ENCODE results near the gene CSHL1. TPM values are rescaled to one million over a fixed set of nuclear protein-coding genes. Genes with fewer than 3 reads are reported as not detected.
"Not testable (repeated sequence)": the region's sequence is repeated elsewhere in the genome, so short reads cannot be mapped to it uniquely, and the experiment has no call there.

The CSHL1 gene
- polyA plus RNA-seq, 12 donors: 0.30 to 0.83 (median 0.61) TPM; not detected in 8

DNA sequence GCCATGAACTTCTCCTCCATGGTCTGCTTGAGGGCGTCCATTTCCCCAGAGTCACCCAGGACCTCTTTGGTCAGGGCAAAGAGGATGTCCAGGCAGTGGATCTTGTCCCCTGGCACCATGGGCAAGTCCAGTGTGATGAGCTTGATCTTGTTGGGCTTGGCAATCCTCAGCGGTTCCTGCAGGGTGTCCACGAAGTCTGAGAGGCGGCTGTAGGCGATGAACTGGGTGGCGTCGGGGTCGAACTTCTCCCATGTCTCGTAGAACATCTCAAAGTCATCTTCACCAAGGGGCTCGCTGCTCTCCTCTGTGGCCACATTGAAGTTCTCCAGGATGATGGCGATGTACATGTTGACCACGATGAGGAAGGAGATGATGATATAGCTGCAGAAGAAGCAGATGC, 30.1 kb upstream of the CSHL1 start:
- no peak for DNase-seq

DNA sequence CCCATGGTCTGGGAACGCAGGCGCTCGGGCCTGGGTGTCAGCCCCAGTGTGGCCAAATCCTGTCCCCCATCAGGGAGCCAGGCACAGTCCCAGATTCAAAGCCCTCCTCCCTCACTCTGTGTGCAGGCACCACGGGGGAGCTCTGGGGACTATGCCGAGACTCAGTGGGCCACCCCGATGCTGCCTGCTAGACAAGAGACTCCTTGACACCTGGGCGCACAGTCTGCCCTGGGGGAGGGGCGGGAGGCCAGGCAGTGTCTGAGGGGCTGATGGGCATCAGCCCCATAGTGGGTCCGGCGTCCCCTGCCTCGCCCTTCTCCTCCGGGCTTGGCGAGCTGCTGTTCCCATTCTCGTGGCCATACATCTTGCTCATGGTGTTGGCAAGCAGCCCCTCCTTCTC, 29.5 kb upstream of the CSHL1 start:
- no peak for DNase-seq

GRCh38 chr17:63939884-63940283, 28.8 kb upstream of the CSHL1 start:
- DNase-seq: no peak

GRCh38 chr17:63939401-63939800, 28.3 kb upstream of the CSHL1 start:
- no peak for DNase-seq

- DNase-seq: no peak
Measured at GRCh38 chr17:63937920-63938319, 26.9 kb upstream of the CSHL1 start.

DNA sequence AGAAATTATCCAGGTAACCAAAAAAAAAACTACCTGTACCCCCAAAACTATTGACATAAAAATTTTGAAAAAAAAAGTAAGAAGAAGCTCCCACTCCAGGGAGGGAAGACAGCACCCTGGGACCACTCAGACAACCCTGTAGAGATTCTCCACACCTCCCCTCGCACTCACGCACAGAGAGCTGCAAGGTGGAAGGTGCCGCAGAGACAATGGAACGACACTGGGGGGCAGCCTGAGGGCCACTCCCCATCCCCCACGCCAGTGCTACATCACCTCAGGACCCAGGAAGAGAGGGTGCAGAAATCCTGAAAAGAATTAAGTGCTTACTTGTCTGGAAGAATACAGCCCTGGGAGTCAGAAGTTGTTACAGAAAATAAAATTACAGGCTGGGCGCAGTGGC, 26.3 kb upstream of the CSHL1 start:
- DNase-seq: no peak

DNA sequence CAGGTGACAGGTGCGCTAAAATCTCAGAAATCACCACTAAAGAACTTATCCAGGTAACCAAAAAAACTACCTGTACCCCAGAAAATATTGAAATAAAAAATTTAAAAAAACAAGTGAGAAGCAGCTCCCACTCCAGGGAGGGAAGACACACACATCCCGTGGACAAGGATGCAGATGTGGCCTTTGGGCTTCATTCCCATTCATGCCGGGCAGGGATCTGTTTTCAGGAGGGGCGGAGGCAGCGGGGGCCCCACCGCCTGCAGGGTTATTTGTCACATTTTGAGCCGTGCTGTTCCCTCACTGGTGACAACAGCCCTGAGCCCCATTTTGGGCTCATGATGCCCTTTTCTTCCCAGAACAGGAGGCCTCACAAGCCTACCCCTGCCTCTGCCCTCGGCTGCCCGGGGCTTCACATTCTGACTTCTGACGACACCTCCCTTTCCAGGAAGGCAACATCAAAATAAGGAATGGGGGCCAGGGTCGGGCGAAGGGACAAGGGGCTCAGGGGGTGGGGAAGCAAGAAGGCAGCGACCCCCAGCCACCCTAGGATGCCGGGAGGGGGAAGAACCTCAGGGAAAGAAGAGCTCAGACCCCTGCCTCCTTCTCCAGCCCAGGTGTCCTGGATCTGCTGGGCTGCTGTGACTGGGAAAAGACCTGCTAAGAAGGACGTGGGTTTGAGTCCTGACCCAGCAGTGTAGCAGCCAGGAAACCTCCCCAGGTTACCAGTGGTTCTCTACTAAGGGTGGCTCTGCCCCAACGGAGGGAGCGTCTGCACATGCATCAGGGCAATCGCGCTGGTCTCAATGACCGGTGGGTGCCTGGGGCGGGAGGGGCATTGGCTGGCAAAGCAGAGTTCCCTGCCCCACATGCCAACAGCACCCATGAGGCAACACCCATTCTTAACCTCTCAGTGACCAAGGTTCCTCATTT, 23.4 kb upstream of the CSHL1 start:
- DNase-seq: no peak

GRCh38 chr17:63933598-63933997, 22.5 kb upstream of the CSHL1 start:
- no peak for DNase-seq

- no peak for DNase-seq
Measured at GRCh38 chr17:63932721-63933120, 21.7 kb upstream of the CSHL1 start.

- no peak for DNase-seq
Measured at GRCh38 chr17:63931981-63932561, 21.0 kb upstream of the CSHL1 start, which contains the start of gene CD79B. TSS of gene CD79B (minus strand) at chr17:63932331. CDS start at chr17:63932261, 70 bp downstream.

- no peak for DNase-seq
Measured at GRCh38 chr17:63930951-63931575, 20.0 kb upstream of the CSHL1 start.

DNA sequence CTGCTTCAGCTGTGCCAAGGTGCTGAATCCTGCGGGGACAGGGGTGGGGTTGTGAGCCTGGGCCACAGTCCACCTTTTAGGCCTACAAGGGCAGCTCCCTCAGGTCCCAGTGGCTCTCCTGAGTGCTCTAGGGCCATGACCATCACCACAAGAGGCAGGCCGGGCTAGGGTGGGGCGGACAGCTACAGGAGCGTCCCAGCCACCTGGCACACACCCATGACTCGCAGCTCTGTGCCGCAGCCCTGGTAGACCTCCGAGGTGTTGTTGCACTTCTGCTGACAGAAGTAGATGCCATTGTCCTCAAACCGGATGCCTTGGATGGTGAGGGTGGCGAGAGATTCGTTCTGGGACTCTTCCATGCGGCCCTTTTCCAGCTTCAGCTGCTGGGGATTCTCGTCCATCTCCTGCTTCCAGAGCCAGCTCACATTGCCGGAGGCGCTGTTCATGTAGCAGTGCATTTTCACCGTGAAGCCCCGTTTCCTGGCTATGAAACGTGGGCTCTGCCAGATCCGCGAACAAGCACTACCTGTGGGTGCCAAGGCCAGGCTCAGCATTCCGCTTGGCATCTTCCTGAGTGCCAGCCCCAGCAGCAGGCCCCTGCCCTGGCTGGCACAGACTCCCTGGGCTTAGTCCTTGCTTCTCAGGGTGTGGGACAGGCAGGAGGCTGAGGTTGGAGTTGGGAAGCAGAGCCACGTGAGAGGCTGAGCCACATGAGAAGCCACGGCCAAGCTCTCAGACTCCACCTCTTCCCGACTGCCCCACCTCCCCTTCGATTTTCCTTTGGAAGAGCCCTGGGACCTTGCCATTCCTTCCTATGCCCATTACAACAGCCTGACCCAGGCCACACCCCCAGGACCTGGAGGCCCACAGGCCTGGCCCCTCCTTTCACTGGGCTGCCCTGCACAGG, 19.1 kb upstream of the CSHL1 start:
- no peak for DNase-seq

DNA sequence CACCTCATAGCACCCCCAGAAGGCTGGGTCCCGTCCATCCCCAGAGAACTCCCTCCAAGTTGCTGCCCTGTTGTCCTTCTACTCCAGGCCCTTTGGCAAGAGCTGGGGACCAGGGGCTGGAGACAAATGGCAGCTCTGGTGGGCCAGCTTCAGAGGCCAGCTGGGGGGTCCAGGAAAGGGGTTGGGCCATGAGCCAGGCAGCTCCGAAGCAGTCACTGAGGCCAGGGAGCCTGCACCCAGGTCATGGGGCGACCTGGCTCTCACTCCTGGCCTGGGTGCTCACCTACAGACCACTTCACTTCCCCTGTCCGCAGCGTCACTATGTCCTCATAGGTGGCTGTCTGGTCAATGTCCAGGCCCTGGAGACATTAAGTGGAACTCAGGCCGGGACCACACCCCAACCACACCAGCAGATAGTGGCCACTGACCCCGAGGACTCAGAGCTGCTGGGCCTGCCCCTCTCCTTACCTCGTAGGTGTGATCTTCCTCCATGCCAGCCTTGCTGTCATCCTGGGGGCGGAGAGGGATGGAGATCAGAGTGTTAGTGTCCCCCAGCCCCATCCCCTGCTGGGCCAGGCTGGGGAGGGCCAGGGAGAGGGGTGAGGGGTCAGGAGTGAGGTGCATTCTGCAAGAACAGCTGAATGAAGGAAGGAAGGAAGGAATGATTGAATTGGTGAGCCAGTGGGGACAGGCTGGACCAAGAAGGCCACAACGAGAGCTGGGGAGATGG, 18.1 kb upstream of the CSHL1 start:
- DNase-seq: no peak

DNA sequence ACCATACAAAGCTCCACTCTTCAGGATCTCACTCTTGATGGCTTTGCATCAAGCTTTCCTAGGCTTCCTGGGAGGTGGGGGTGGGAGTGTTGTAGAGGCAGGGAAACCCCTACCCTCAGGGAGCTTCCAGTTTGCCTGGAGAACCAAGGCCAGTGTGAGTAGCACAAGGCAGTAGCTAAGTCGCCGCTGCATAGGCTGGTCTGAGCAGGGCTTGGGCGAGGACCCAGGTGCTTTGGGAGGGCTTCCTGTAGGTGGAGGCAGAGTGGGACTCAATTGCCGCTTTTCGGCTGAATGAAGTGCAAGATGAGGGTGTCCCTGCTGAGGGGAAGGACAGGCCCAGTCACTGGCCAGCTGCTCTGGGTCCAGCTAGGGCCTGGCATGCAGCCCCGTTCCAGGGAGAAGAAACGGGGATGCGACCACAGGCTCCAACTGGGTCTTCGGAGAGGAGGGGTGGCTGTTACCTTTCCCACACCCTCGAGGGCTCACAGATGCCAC, 17.2 kb upstream of the CSHL1 start:
- no peak for DNase-seq

DNA sequence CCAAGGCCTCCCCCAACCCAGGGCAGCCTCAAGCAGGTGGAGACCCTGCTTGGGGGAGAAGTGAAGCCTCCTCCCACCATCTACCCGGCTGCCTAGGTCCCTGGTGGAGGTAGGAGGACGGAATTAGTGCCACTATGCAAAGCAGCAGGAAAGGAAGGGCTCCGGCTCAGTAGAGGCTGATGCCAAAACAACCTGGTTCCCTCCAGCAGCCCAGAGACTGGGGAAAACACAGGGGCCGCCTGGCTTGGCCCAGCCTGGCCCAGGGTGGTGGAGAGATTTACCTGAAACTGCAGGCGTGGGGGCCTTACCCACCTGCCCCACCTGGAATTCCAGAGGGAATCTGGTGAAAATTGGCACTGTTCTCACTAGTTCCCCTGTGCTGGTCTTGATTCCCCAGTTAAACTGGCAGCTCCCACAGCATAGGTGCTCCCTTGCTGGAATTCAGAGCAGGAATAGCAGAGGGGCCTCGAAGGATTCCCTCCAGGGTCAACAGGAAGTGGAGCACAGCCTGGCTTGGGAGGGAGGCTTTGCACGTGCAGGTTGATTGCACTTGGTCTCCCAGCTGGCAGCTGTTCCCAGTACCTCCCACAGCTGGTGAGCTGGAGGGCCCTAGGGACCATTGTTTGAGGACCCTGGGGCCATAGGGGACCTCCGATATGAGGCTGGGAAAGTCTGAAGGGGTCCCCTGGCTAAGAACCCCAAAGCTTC, 16.6 kb upstream of the CSHL1 start:
- DNase-seq: no peak

DNA sequence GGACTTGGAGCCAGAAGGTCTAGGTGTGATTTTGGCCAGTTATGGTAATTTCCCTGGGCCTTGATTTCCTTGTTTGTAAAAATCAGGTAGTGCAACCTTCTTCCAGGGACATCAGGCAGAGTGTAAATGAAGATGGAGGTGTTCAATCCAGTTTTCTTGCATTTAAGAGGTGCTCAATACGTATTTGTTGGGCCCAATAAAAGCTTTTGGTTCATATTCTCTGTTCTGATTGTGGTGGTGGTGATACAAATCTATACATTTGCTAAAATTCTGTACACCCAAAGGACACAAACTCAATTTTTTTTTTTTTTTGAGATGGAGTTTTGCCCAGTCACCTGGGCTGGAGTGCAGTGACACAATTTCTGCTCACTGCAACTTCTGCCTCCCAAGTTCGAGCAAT, 15.1 kb upstream of the CSHL1 start:
- DNase-seq: no peak

GRCh38 chr17:63925615-63926014, 14.6 kb upstream of the CSHL1 start:
- no peak for DNase-seq

DNA sequence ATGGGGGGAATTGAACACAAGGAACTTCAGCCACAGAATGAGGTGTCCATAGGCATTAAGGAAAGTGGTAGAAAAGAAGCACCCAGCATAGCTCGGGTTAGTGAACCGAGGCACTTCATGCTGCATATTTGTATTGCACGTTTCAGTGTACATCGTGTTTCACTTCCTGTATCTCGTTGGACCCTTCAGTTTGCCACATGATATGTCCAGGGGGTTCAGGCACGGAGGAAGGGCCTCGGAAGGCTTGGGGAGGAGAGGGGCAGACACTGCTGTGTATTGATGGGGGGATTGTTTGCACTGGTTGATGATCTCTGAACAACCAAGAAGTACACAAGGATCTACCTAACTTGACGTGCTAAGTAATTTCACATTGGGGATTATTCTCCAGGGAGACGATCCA, 11.3 kb upstream of the CSHL1 start:
- not testable (repeated sequence) for DNase-seq

- DNase-seq: not testable (repeated sequence)
Measured at GRCh38 chr17:63920779-63921178, 9.7 kb upstream of the CSHL1 start.

GRCh38 chr17:63920050-63920449, 9.0 kb upstream of the CSHL1 start:
- not testable (repeated sequence) for DNase-seq
